HG03558 (cell line): Measurements from ENCODE around the gene GAB2.
A peak's percentile ranks its signal among the peaks of the same experiment; 100 is the strongest.
"Not testable (repeated sequence)": the region's sequence is repeated elsewhere in the genome, so short reads cannot be mapped to it uniquely, and the experiment has no call there.

ENCODE experiments used
- ATAC-seq: cut with Tn5 transposase; IDR thresholded peaks from one replicate; pipeline ENCODE4 v1.9.1; 2021; ENCODE audit warnings: moderate number of reproducible peaks; ENCODE audit not compliant: unreplicated experiment; ENCODE audit errors: extremely low read depth

Gene GAB2

DNA sequence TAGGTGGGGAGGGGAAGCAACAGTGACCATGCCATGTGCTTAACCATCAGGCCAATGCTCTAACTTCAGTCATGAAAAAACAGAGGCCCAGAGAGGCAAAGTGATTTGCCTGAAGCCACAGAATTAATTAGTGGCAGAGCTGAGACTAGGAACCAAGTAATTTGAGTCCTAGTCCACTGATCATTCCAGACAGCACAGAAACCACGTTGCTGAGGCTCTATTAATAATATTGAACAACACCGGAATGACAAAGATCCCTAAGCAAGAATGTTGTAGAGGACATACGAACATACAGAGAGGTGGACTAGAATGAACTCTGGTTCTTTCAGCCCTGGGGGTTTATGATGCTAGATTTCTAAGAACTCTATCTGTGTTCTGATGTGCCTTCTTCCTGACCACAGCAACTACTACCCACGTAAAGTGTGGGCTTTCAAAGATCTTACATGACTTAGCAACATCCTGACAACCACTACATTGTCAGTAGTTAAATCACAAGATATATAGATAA is 92.3 kb downstream of the GAB2 start:
- ATAC-seq, result no peak

- ATAC-seq, result no peak
Observed at GRCh38 chr11:78323363-78323762, 94.3 kb downstream of the GAB2 start.

DNA sequence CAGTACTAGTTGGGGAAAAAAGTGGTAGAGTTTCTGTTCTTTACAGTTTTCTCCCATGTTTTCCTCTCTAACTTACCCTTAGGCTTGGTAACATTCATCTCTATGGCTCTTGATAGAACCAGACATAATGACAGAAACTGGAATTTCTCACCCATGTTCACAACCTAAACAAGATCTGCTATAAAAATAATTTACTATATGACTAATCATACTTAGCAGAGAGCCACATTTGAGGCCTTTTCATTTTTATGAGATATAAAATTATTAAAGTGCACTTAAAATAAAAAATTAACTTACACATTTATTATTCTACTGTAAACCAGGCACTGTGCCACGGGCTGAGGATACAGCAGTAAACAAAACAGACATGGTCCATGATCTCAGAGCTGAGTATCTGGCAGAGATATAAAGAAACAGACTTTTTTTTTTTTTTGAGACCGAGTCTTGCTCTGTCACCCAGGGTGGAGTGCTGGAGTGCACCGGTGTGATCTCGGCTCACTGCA is 98.1 kb downstream of the GAB2 start:
- ATAC-seq, result no peak

- ATAC-seq, result no peak
Observed at GRCh38 chr11:78318321-78319114, 99.1 kb downstream of the GAB2 start.

DNA sequence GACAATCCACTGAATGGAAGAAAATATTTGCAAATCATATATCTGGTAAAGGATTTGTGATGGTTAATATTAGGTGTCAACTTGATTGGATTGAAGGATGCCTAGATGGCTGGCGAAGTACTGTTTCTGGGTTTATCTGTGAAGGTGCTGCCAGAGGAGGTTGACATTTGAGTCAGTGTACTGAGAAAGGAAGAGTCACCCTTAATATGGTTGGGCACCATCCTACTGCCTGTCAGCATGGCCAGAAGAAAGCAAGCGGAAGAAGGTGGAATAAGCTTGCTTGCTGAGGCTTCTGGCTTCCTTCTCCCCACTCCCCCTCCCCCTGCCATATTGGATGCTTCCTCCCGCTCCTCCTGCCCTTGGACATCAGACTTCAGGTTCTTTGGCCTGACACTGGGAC is 101.9 kb downstream of the GAB2 start:
- ATAC-seq, result no peak

GRCh38 chr11:78314762-78315161 is 102.9 kb downstream of the GAB2 start:
- ATAC-seq, result no peak

GRCh38 chr11:78313898-78314297 is 103.7 kb downstream of the GAB2 start:
- no peak for ATAC-seq

DNA sequence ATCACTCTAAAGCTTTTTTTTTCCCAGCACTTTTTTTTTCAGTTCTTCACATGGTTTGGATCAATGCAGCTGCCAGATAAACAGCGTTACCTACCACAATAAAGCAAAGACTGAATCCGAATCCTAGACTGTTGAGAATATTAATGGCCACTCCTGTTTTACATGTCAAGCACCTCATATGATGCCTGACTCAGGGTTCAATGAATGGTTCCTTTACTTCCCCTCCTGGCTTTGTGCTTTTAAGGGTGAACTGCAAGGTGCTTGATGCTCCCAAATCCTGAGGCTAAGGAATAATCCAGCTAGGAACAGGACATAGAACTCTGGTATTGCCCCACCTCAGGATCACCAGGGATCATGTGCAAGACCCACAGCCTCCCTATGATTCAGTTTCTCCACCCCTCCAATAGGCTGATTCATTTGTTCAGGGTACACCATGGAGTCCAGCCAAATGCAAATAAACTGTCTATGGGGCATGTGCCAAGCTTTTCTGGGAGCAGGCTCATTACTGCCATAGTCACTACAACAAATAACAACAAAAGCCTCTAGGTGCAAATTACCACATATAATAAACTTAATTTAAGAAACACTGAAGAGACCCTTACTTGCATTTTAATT is 104.3 kb downstream of the GAB2 start:
- ATAC-seq, result no peak

GRCh38 chr11:78312712-78313111 is 104.9 kb downstream of the GAB2 start:
- no peak for ATAC-seq

- no peak for ATAC-seq
Observed at GRCh38 chr11:78311702-78312371, 105.8 kb downstream of the GAB2 start.

GRCh38 chr11:78310500-78310909 is 107.1 kb downstream of the GAB2 start:
- ATAC-seq, result peak; percentile 71

GRCh38 chr11:78304201-78304600 is 113.4 kb downstream of the GAB2 start:
- ATAC-seq, result no peak

- no peak for ATAC-seq
Observed at GRCh38 chr11:78300108-78300839, 117.3 kb downstream of the GAB2 start.

DNA sequence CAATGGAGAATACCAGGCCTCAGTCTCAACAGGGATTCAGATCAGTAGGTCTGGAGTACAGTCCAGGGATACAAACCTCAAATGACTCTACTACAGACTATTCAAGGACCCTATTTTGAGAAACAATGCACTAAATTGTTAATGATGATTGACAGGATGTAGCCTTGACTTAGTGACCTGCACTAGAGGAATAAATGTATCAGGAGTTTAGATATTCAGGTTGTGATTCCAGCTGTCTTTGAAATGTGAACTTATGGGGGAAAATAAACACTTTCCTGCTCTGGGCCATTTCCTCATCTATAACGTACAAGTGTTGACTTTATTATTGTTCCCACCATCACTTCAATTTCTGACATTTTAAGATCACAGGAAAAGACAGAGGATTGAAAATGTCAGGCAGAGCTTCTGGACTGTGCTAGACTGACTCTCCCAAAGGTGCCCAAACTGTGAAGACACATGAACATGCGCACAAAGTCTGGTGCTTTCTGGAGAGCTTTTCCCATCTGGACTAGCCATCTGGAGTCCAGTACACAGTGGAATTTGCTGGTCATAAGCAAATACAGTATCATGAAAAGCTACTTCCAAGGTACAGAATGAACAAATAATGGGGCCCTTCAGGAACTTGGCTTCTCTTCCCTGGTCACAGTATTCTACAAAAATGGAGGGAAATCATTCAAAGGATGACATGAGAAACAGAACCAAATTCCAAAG is 118.5 kb downstream of the GAB2 start:
- no peak for ATAC-seq

DNA sequence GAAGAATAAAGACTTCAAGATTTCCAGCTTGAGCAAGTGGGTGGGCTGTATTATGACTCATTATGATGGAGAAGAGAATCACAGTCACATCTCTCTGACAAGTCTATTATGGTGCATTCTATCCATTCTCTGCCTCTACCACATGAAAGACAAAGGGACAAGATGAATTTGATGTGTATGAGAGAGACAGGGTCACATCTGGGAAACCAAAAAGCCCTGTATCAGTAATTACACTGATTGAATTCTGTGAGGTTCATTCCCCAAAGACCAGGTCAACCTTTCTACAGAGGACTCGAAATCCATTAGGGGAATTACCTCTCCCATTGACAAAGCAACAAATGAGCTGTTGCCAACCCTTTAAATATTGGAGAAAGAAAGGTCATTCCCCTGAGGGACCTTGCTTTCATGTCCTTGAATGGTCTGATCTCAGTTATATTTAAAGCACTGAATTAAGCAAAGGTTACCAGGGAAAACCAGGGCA is 119.3 kb downstream of the GAB2 start:
- no peak for ATAC-seq

- no peak for ATAC-seq
Observed at GRCh38 chr11:78295991-78296930, 121.4 kb downstream of the GAB2 start.

GRCh38 chr11:78295347-78295746 is 122.3 kb downstream of the GAB2 start:
- ATAC-seq, result no peak

GRCh38 chr11:78294100-78294499 is 123.5 kb downstream of the GAB2 start:
- ATAC-seq, result not testable (repeated sequence)
